Activated naive CD4-positive, alpha-beta T cell treated with anti-CD3 and anti-CD28 coated beads, Interleukin-2, amount 50 U/mL, for 24 hours (primary cell): ENCODE results near the gene ZCCHC8.

Experiments
- H3K27ac Mint-ChIP-seq: one replicate; pipeline ENCODE4 v1.8.0; 2021; ENCODE audit warnings: mild to moderate bottlenecking, mixed read lengths
- H3K27me3 Mint-ChIP-seq: one replicate; pipeline ENCODE4 v1.8.0; 2021; ENCODE audit warnings: mixed read lengths
- H3K36me3 Mint-ChIP-seq: one replicate; pipeline ENCODE4 v1.8.0; 2021; ENCODE audit warnings: mixed read lengths
- H3K4me1 Mint-ChIP-seq: one replicate; pipeline ENCODE4 v1.8.0; 2021; ENCODE audit warnings: mixed read lengths
- H3K4me3 Mint-ChIP-seq: one replicate; pipeline ENCODE4 v1.8.0; 2021; ENCODE audit warnings: mild to moderate bottlenecking, mixed read lengths
- H3K9me3 Mint-ChIP-seq: one replicate; pipeline ENCODE4 v1.8.0; 2021; ENCODE audit warnings: mixed read lengths

The ZCCHC8 gene

GRCh38 chr12:122500685-122501488, at the start of gene ZCCHC8:
Gene ZCCHC8, minus strand, starts transcription at chr12:122500932. Its CDS starts 92 bp downstream, at chr12:122500840.
- Mint-ChIP-seq H3K36me3 (peaks cover 2% of the 10 kb centered on the region), H3K27me3 (no peaks in the 10 kb centered on the region), H3K4me1 (peaks cover 43% of the 10 kb centered on the region), H3K4me3 (peak within 1 kb of the TSS; percentile 99), H3K27ac (peak within 1 kb of the TSS; percentile 98), H3K9me3 (no peaks in the 10 kb centered on the region)

GRCh38 chr12:122547330-122547729, 46.6 kb upstream of the ZCCHC8 start:
- Mint-ChIP-seq H3K27me3 (no peaks in the 10 kb centered on the region), H3K4me3 (no peak overlapping the region), H3K27ac (no peak overlapping the region), H3K4me1 (no peaks in the 10 kb centered on the region), H3K9me3 (no peaks in the 10 kb centered on the region), H3K36me3 (peaks cover 10% of the 10 kb centered on the region)

- no peak overlapping the region for H3K27ac Mint-ChIP-seq
- no peaks in the 10 kb centered on the region for H3K27me3 Mint-ChIP-seq
- H3K4me3 Mint-ChIP-seq: no peak overlapping the region
Observed at GRCh38 chr12:122545855-122546254, 45.1 kb upstream of the ZCCHC8 start.

GRCh38 chr12:122544537-122544936, 43.8 kb upstream of the ZCCHC8 start:
- no peaks in the 10 kb centered on the region for H3K9me3 Mint-ChIP-seq
- H3K36me3 Mint-ChIP-seq: peaks cover 7% of the 10 kb centered on the region
- H3K4me3 Mint-ChIP-seq: no peak overlapping the region
- no peaks in the 10 kb centered on the region for H3K4me1 Mint-ChIP-seq
- no peaks in the 10 kb centered on the region for H3K27me3 Mint-ChIP-seq
- no peak overlapping the region for H3K27ac Mint-ChIP-seq

More at GRCh38 chr12:122545855-122546254, 45.1 kb upstream of the ZCCHC8 start:
- Mint-ChIP-seq H3K9me3 (no peaks in the 10 kb centered on the region), H3K36me3 (peaks cover 8% of the 10 kb centered on the region), H3K4me1 (no peaks in the 10 kb centered on the region)

GRCh38 chr12:122538496-122538895, 37.8 kb upstream of the ZCCHC8 start:
- Mint-ChIP-seq H3K27ac (no peak overlapping the region), H3K4me3 (no peak overlapping the region), H3K4me1 (no peaks in the 10 kb centered on the region), H3K36me3 (peaks cover 4% of the 10 kb centered on the region), H3K27me3 (no peaks in the 10 kb centered on the region), H3K9me3 (no peaks in the 10 kb centered on the region)

GRCh38 chr12:122537021-122537420, 36.3 kb upstream of the ZCCHC8 start:
- Mint-ChIP-seq H3K27me3 (no peaks in the 10 kb centered on the region), H3K4me3 (no peak overlapping the region), H3K4me1 (no peaks in the 10 kb centered on the region), H3K9me3 (no peaks in the 10 kb centered on the region), H3K27ac (no peak overlapping the region), H3K36me3 (no peaks in the 10 kb centered on the region)

GRCh38 chr12:122533856-122534255, 33.1 kb upstream of the ZCCHC8 start:
- Mint-ChIP-seq H3K9me3 (no peaks in the 10 kb centered on the region), H3K4me3 (no peak overlapping the region), H3K36me3 (no peaks in the 10 kb centered on the region), H3K27me3 (no peaks in the 10 kb centered on the region), H3K27ac (no peak overlapping the region), H3K4me1 (no peaks in the 10 kb centered on the region)

GRCh38 chr12:122528992-122529391, 28.3 kb upstream of the ZCCHC8 start:
- Mint-ChIP-seq H3K27me3 (no peaks in the 10 kb centered on the region), H3K4me1 (peaks cover 5% of the 10 kb centered on the region), H3K27ac (no peak overlapping the region), H3K36me3 (peaks cover 9% of the 10 kb centered on the region), H3K4me3 (no peak overlapping the region), H3K9me3 (no peaks in the 10 kb centered on the region)

GRCh38 chr12:122528582-122528981, 27.9 kb upstream of the ZCCHC8 start:
- Mint-ChIP-seq H3K27ac (no peak overlapping the region), H3K4me1 (peaks cover 9% of the 10 kb centered on the region), H3K27me3 (no peaks in the 10 kb centered on the region), H3K4me3 (no peak overlapping the region), H3K9me3 (no peaks in the 10 kb centered on the region), H3K36me3 (peaks cover 9% of the 10 kb centered on the region)

GRCh38 chr12:122527478-122527944, 26.8 kb upstream of the ZCCHC8 start:
- Mint-ChIP-seq H3K4me1 (peaks cover 17% of the 10 kb centered on the region), H3K27ac (no peak overlapping the region), H3K27me3 (no peaks in the 10 kb centered on the region), H3K36me3 (peaks cover 12% of the 10 kb centered on the region), H3K9me3 (no peaks in the 10 kb centered on the region), H3K4me3 (no peak overlapping the region)

- H3K27ac Mint-ChIP-seq: no peak within 1 kb of the TSS
- H3K9me3 Mint-ChIP-seq: no peaks in the 10 kb centered on the region
Observed at GRCh38 chr12:122526683-122527477, 26.1 kb upstream of the ZCCHC8 start, which contains the start of the genes KNTC1 and RSRC2. Gene KNTC1, plus strand, starts transcription at chr12:122527249. Its CDS starts 2,815 bp downstream, at chr12:122530064. Gene RSRC2, minus strand, starts transcription at chr12:122526936. Its CDS starts 83 bp downstream, at chr12:122526853.

GRCh38 chr12:122523846-122524718, 23.4 kb upstream of the ZCCHC8 start:
- H3K4me1 Mint-ChIP-seq: peaks cover 46% of the 10 kb centered on the region

More at GRCh38 chr12:122526683-122527477, 26.1 kb upstream of the ZCCHC8 start, which contains the start of the genes KNTC1 and RSRC2:
- Mint-ChIP-seq H3K36me3 (peaks cover 15% of the 10 kb centered on the region), H3K4me1 (peaks cover 23% of the 10 kb centered on the region), H3K4me3 (no peak within 1 kb of the TSS), H3K27me3 (no peaks in the 10 kb centered on the region)

GRCh38 chr12:122523280-122523679, 22.5 kb upstream of the ZCCHC8 start:
- Mint-ChIP-seq H3K27ac (peak overlapping the region; percentile 80), H3K4me1 (peaks cover 53% of the 10 kb centered on the region), H3K9me3 (no peaks in the 10 kb centered on the region), H3K36me3 (peaks cover 28% of the 10 kb centered on the region), H3K4me3 (peak overlapping the region; percentile 98), H3K27me3 (no peaks in the 10 kb centered on the region)

More at GRCh38 chr12:122523846-122524718, 23.4 kb upstream of the ZCCHC8 start:
- peak overlapping the region; percentile 80 for H3K27ac Mint-ChIP-seq
- H3K27me3 Mint-ChIP-seq: no peaks in the 10 kb centered on the region
- peaks cover 26% of the 10 kb centered on the region for H3K36me3 Mint-ChIP-seq
- peak overlapping the region; percentile 98 for H3K4me3 Mint-ChIP-seq
- no peaks in the 10 kb centered on the region for H3K9me3 Mint-ChIP-seq

- Mint-ChIP-seq H3K27me3 (no peaks in the 10 kb centered on the region), H3K4me1 (peaks cover 64% of the 10 kb centered on the region), H3K36me3 (peaks cover 37% of the 10 kb centered on the region), H3K27ac (peak overlapping the region; percentile 91), H3K9me3 (no peaks in the 10 kb centered on the region), H3K4me3 (peak overlapping the region; percentile 52)
Observed at GRCh38 chr12:122520676-122521075, 19.9 kb upstream of the ZCCHC8 start.

- Mint-ChIP-seq H3K4me1 (peaks cover 68% of the 10 kb centered on the region), H3K27ac (no peak overlapping the region), H3K36me3 (peaks cover 36% of the 10 kb centered on the region), H3K9me3 (no peaks in the 10 kb centered on the region), H3K4me3 (no peak overlapping the region), H3K27me3 (no peaks in the 10 kb centered on the region)
Observed at GRCh38 chr12:122519418-122519817, 18.7 kb upstream of the ZCCHC8 start.
